Ovary (tissue), 9 donors: ENCODE results near the gene KBTBD2. TPM values are rescaled to one million over a fixed set of nuclear protein-coding genes. Genes with fewer than 3 reads are reported as not detected.

Experiments used
- DNase-seq, 5 donors: peaks; one replicate each; pipeline ENCODE4 v3.0.0-alpha.2; 2019 to 2020
- H3K27ac ChIP-seq, 2 donors: fragments of 200-600 bp; one replicate each; pipeline versions ENCODE4 v1.5.1 to v1.8.0; 2019 to 2022
- H3K27me3 ChIP-seq: fragments of 200-600 bp; one replicate; pipeline ENCODE4 v1.8.0; 2022
- H3K36me3 ChIP-seq: fragments of 200-600 bp; sonication (generic); one replicate; pipeline ENCODE4 v1.5.1; 2019
- H3K4me1 ChIP-seq: one replicate; pipeline ENCODE4 v1.8.1; 2013; ENCODE audit warnings: mild to moderate bottlenecking, moderate library complexity; ENCODE audit not compliant: insufficient read depth
- H3K4me3 ChIP-seq: fragments of 200-600 bp; sonication (generic); one replicate; pipeline ENCODE4 v1.5.1; 2017
- H3K9me3 ChIP-seq, 2 donors: fragments of 200-600 bp in 1 of 2; sonication (generic) in 1 of 2; one replicate each; pipeline versions ENCODE4 v1.5.1 to v1.8.1; 2013 to 2019; ENCODE audit warnings: mild to moderate bottlenecking in 1 of 2, moderate library complexity in 1 of 2
- CTCF ChIP-seq, 3 donors: fragments of 450-650 bp in 2 of 3; fragments of 200-600 bp in 1 of 3; IDR thresholded peaks; one replicate each; pipeline versions ENCODE4 v1.5.1 to v1.8.0; 2016 to 2022; ENCODE audit warnings: antibody characterized with exemption in 3 of 3, mild to moderate bottlenecking in 1 of 3
- EP300 ChIP-seq: sonication (generic); formaldehyde crosslinking; IDR thresholded peaks from one replicate; pipeline ENCODE4 v1.6.1; 2017; ENCODE audit warnings: antibody characterized with exemption
- POLR2A ChIP-seq: fragments of 450-650 bp; IDR thresholded peaks from one replicate; pipeline ENCODE4 v1.6.1; 2017; ENCODE audit warnings: antibody characterized with exemption, mild to moderate bottlenecking, moderate library complexity
- WGBS, 3 donors: extraction: QIAGEN DNeasy Blood & Tissue Kit in 1 of 3; methylation state at CpG; one replicate each; pipeline versions ENCODE4 v1.1.5 to v1.1.7; 2013 to 2017; 5-methylcytosine and 5-hydroxymethylcytosine counted together
- intact Hi-C, 4 donors: fragments of 100-400 bp; cut with DNase I; formaldehyde crosslinking; loops; one replicate each; pipeline versions ENCODE4 v1.11.0 to v1.15.1; 2022 to 2023
- polyA plus RNA-seq, 2 donors: library from polyadenylated mRNA; stranded (reverse); fragments of 200-250 nt in 1 of 2; fragments of 350-450 nt in 1 of 2; fragmentation: Illumina TruSeq in 1 of 2; extraction: RNeasy Lipid Tissue Mini Kit (QIAGEN cat#74804) in 1 of 2; gene quantifications; one replicate each; pipeline ENCODE4 v1.2.3, GENCODE V29; 2013 to 2014
- total RNA-seq, 7 donors: library from RNA; depleted of rRNA in 2 of 7; stranded (reverse); fragments of >200 nt in 2 of 7; fragmentation: NEBNext Ultra II Directional in 3 of 7; extraction: Animal tissue kit (Norgen Biotek cat#: 25700) in 3 of 7; gene quantifications; one replicate each; pipeline versions ENCODE4 v1.1.0 to v1.2.4, GENCODE V29; 2016 to 2023
- donor health status: DM: no; HTN: no; CAD: no; lungs with moderate emphysema.
- donor health status: DM: no; HTN: no; CAD: no.
- donor health status: Bipolar disorder and iron deficiency.
- donor health status: DM: yes; HTN: yes; CAD: no.
- donor health status: DM: no; HTN: no; CAD: no.
- donor health status: DM: yes; HTN: yes; CAD: no.

Gene KBTBD2
- total and polyA plus RNA-seq, 9 donors = 18.5 to 30.8 (median 23.6) TPM

GRCh38 chr7:32872421-32872820, 19.1 kb downstream of the KBTBD2 start:
- Histone ChIP-seq H3K9me3 (no peaks in the 10 kb centered on the region), H3K27me3 (no peaks in the 10 kb centered on the region), H3K4me3 (no peak overlapping the region), H3K27ac (no peak overlapping the region), H3K4me1 (peaks cover 3% of the 10 kb centered on the region), H3K36me3 (no peaks in the 10 kb centered on the region)
- intact Hi-C loops = no loop called here
- 88 to 91% (median 90%) methylated on average over 2 of the region's 2 CpGs for WGBS, 3 donors
- DNase-seq = no peak
- TF ChIP-seq EP300 = no peak
- no peak for TF ChIP-seq POLR2A
- no peak for TF ChIP-seq CTCF (IDR thresholded peaks at IDR 0.05)

- no peak overlapping the region for H3K4me3 ChIP-seq
- intact Hi-C loops = no loop called here
- H3K4me1 ChIP-seq = peaks cover 3% of the 10 kb centered on the region
- no peak for DNase-seq
- H3K9me3 ChIP-seq = no peaks in the 10 kb centered on the region
- WGBS, 3 donors = 64 to 75% (median 69%) methylated on average over 4 of the region's 4 CpGs
- H3K36me3 ChIP-seq = no peaks in the 10 kb centered on the region
- TF ChIP-seq POLR2A (no peak), EP300 (no peak)
- no peaks in the 10 kb centered on the region for H3K27me3 ChIP-seq
- H3K27ac ChIP-seq = no peak overlapping the region
These were observed 19.8 kb downstream of the KBTBD2 start for GRCh38 chr7:32871624-32872371.

GRCh38 chr7:32870298-32870697, 21.3 kb downstream of the KBTBD2 start:
- H3K4me1 ChIP-seq = peaks cover 3% of the 10 kb centered on the region
- no peak overlapping the region for H3K4me3 ChIP-seq
- H3K27me3 ChIP-seq = no peaks in the 10 kb centered on the region
- no peak for DNase-seq
- peaks cover 0 to 4% of the 10 kb centered on the region in 2 donors for H3K9me3 ChIP-seq
- TF ChIP-seq CTCF (IDR thresholded peaks at IDR 0.05) = no peak
- TF ChIP-seq EP300 = no peak
- no peak for TF ChIP-seq POLR2A
- H3K27ac ChIP-seq = no peak overlapping the region
- no peaks in the 10 kb centered on the region for H3K36me3 ChIP-seq
- intact Hi-C loops = no loop called here
- 88 to 93% (median 92%) methylated on average over 3 of the region's 3 CpGs for WGBS, 3 donors

GRCh38 chr7:32869716-32870115, 21.8 kb downstream of the KBTBD2 start:
- DNase-seq = no peak
- H3K9me3 ChIP-seq = peaks cover 0 to 6% of the 10 kb centered on the region in 2 donors
- 95 to 97% (median 96%) methylated on average over 7 of the region's 7 CpGs for WGBS, 3 donors
- H3K4me1 ChIP-seq = peaks cover 3% of the 10 kb centered on the region
- intact Hi-C loops = no loop called here
- no peaks in the 10 kb centered on the region for H3K36me3 ChIP-seq
- no peak overlapping the region for H3K27ac ChIP-seq
- no peak overlapping the region for H3K4me3 ChIP-seq
- TF ChIP-seq POLR2A = no peak
- no peaks in the 10 kb centered on the region for H3K27me3 ChIP-seq

- no peak for TF ChIP-seq EP300
- TF ChIP-seq CTCF (IDR thresholded peaks at IDR 0.05) = no peak
- no peak for TF ChIP-seq POLR2A
- no peak overlapping the region for H3K4me3 ChIP-seq
- H3K36me3 ChIP-seq = no peaks in the 10 kb centered on the region
- peaks cover 0 to 6% of the 10 kb centered on the region in 2 donors for H3K9me3 ChIP-seq
- DNase-seq = no peak
- no peaks in the 10 kb centered on the region for H3K27me3 ChIP-seq
- H3K27ac ChIP-seq = no peak overlapping the region
- intact Hi-C loops = no loop called here
- 82 to 85% (median 84%) methylated on average over 4 of the region's 4 CpGs for WGBS, 3 donors
- H3K4me1 ChIP-seq = peaks cover 3% of the 10 kb centered on the region
These were observed 23.4 kb downstream of the KBTBD2 start for GRCh38 chr7:32868116-32868515.
